ENCODE data around the gene WSCD1. TPM values are rescaled to one million over a fixed set of nuclear protein-coding genes. Genes with fewer than 3 reads are reported as not detected.

WSCD1 gene
- total and polyA plus RNA-seq, 8 donors: 1.2 to 4.1 (median 2.6) TPM

DNA sequence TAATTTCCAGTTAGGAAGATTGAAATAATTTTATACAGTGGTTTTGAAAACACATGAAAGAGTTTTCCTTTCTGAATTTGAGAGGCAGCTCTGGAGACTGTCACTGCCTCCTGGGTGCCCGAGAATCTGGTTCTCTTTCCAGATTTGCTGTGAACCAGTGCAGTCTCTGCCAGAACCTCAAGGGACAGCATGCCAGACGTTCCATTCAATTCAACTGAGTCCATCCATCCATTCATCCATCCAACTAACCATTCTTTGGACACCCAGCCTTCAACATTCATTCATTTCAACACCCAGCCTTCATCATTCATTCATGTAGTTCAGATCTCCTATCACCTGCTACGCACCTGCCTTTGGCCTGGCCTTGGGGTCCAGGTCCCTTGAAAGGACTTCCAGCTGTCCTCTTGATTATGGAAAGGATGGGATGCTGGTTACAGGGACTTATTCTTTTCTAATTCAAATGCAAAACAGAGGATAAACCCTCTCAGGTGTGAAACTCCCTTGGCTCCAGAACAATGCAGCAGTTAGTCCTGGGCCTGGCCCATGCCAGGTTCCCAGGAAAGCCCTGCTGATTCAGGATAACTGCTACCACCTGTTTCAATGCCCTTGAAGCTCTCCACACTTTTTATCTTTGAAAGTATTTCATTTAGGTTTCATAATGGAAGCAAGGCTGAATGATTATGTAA lies 68.7 kb downstream of the WSCD1 start:
- FAIRE-seq: no peak
- no peak for TF ChIP-seq CTCF (IDR thresholded peaks at IDR 0.05)
- ATAC-seq: no peak
- intact Hi-C loops (cut with DNase I): no loop called here
- H3K4me3 ChIP-seq: no peak overlapping the region
- peaks cover 0 to 4% (median 0%) of the 10 kb centered on the region in 4 donors for H3K27me3 ChIP-seq
- no peaks in the 10 kb centered on the region for H3K4me1 ChIP-seq
- H3K9me3 ChIP-seq: no peaks in the 10 kb centered on the region
- H3K27ac ChIP-seq: no peak overlapping the region
- no peaks in the 10 kb centered on the region for H3K36me3 ChIP-seq
- WGBS, 2 donors: 72 to 76% methylated on average over 3 of the region's 3 CpGs
- DNase-seq: no peak

DNA sequence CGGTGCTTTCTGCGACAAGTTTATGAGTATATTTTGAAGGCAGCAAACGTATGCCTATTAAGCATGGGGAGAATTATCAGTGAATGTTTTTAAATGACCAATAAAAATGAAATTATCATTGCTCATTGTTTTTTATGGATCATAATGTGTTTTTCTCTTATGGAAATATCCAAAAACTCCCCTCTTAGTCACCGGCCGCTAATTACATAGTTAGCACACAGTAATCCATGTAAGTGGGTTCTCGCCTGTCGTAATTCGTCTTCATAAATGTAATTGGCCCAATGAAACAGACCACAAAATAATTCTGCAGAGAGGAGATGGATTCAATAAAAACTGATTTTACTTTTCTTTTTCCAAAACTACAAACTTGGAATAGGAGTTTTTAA lies 69.3 kb downstream of the WSCD1 start:
- FAIRE-seq (no peak), DNase-seq (no peak), ATAC-seq (no peak)
- no peak overlapping the region for H3K4me3 ChIP-seq
- WGBS, 2 donors: 72 to 73% methylated on average over 8 of the region's 8 CpGs
- no peak for TF ChIP-seq CTCF (IDR thresholded peaks at IDR 0.05)
- no peak overlapping the region for H3K27ac ChIP-seq
- peaks cover 0 to 4% (median 0%) of the 10 kb centered on the region in 4 donors for H3K27me3 ChIP-seq
- H3K4me1 ChIP-seq: no peaks in the 10 kb centered on the region
- intact Hi-C loops (cut with DNase I): no loop called here
- H3K36me3 ChIP-seq: no peaks in the 10 kb centered on the region
- no peaks in the 10 kb centered on the region for H3K9me3 ChIP-seq

GRCh38 chr17:6140188-6140587 lies 70.0 kb downstream of the WSCD1 start:
- ATAC-seq (no peak), FAIRE-seq (no peak), DNase-seq (no peak)
- TF ChIP-seq CTCF (IDR thresholded peaks at IDR 0.05): no peak
- intact Hi-C loops (cut with DNase I): no loop called here
- Histone ChIP-seq H3K4me1 (no peaks in the 10 kb centered on the region), H3K4me3 (no peak overlapping the region), H3K36me3 (no peaks in the 10 kb centered on the region), H3K27me3 (peaks cover 0 to 4% (median 0%) of the 10 kb centered on the region in 4 donors), H3K9me3 (no peaks in the 10 kb centered on the region), H3K27ac (no peak overlapping the region)
- 29 to 54% methylated on average over 2 of the region's 2 CpGs for WGBS, 2 donors

DNA sequence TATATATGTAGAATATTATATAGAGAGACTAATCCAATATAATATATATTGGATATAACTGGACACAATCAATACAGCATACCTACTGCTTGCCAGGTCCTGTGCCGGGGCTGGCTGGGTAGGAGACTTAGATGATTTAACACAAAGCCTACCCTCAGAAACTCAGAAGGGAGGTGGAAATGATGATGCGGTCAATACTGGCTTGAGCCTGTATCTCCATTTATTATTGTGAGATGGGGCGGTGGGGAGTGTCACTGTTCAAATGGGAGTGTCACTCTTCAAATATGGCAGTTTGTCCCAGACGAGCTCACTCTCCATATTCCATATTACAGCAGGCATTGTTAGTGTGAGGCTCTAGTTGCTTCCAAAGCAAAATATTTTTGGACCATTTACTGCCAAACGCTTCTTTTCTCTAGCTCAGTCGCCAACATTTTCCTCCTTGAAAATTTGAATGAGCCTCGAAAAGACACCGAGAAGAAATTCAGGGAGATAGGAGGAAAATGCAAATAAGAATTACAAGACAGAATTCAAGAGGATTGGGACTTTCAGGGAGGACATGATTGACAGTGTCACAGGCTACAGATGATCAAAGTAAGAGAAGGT lies 70.7 kb downstream of the WSCD1 start:
- Histone ChIP-seq H3K4me1 (no peaks in the 10 kb centered on the region), H3K36me3 (no peaks in the 10 kb centered on the region), H3K9me3 (no peaks in the 10 kb centered on the region), H3K27me3 (peaks cover 0 to 4% (median 0%) of the 10 kb centered on the region in 4 donors), H3K4me3 (no peak overlapping the region), H3K27ac (no peak overlapping the region)
- intact Hi-C loops (cut with DNase I): no loop called here
- WGBS, 2 donors: 64 to 73% methylated on average over 8 of the region's 8 CpGs
- DNase-seq (no peak), ATAC-seq (no peak), FAIRE-seq (no peak)
- TF ChIP-seq CTCF (IDR thresholded peaks at IDR 0.05): no peak

GRCh38 chr17:6142701-6143100 lies 72.5 kb downstream of the WSCD1 start:
- TF ChIP-seq CTCF (IDR thresholded peaks at IDR 0.05): no peak
- peaks cover 0 to 4% (median 0%) of the 10 kb centered on the region in 4 donors for H3K27me3 ChIP-seq
- no peak for DNase-seq
- H3K4me1 ChIP-seq: no peaks in the 10 kb centered on the region
- no peak overlapping the region for H3K4me3 ChIP-seq
- H3K9me3 ChIP-seq: no peaks in the 10 kb centered on the region
- WGBS, 2 donors: 66 to 76% methylated on average over 6 of the region's 6 CpGs
- no peak for ATAC-seq
- intact Hi-C loops (cut with DNase I): no loop called here
- no peak for FAIRE-seq
- no peaks in the 10 kb centered on the region for H3K36me3 ChIP-seq
- H3K27ac ChIP-seq: no peak overlapping the region
